Left lung (tissue), 10 donors: ENCODE data around the gene CNKSR2. TPM values are rescaled to one million over a fixed set of nuclear protein-coding genes. Genes with fewer than 3 reads are reported as not detected.

Experiments used
- ATAC-seq: fragments of 200-7000 bp; cut with Tn5 transposase; one replicate; pipeline ENCODE4 v1.9.1; 2020; ENCODE audit warnings: moderate library complexity
- DNase-seq, 4 donors: peaks; one replicate each; pipeline ENCODE4 v3.0.0-alpha.2; 2013 to 2020
- H3K27ac ChIP-seq, 2 donors: fragments of 200-600 bp; sonication (generic) in 1 of 2; one replicate each; pipeline versions ENCODE4 v1.5.0 to v1.8.0; 2020 to 2021
- H3K27me3 ChIP-seq, 2 donors: fragments of 200-600 bp; sonication (generic) in 1 of 2; one replicate each; pipeline versions ENCODE4 v1.5.0 to v1.8.0; 2020 to 2021
- H3K36me3 ChIP-seq, 2 donors: fragments of 200-600 bp; sonication (generic) in 1 of 2; one replicate each; pipeline versions ENCODE4 v1.5.0 to v1.8.0; 2020 to 2021
- H3K4me1 ChIP-seq, 2 donors: fragments of 200-600 bp; one replicate each; pipeline ENCODE4 v1.8.0; 2021
- H3K4me3 ChIP-seq, 2 donors: fragments of 200-600 bp; sonication (generic) in 1 of 2; one replicate each; pipeline versions ENCODE4 v1.5.0 to v1.8.0; 2020 to 2021; ENCODE audit warnings: mild to moderate bottlenecking in 1 of 2
- H3K9me3 ChIP-seq, 2 donors: fragments of 200-600 bp; sonication (generic) in 1 of 2; one replicate each; pipeline versions ENCODE4 v1.5.0 to v1.8.0; 2020 to 2021
- CTCF ChIP-seq, 2 donors: fragments of 200-600 bp; sonication (generic) in 1 of 2; IDR thresholded peaks; one replicate each; pipeline versions ENCODE4 v1.5.0 to v1.8.0; 2021; ENCODE audit warnings: antibody characterized with exemption in 2 of 2
- intact Hi-C, 2 donors: fragments of 100-400 bp; cut with DNase I; formaldehyde crosslinking; loops; one replicate each; pipeline versions ENCODE4 v1.11.2 to v1.14.2; 2022
- polyA plus RNA-seq, 6 donors: library from polyadenylated mRNA; unstranded; fragments of 120-200 nt; gene quantifications; one replicate each; pipeline ENCODE4 v1.2.1, GENCODE V29; 2013; ENCODE audit not compliant: insufficient read length in 6 of 6
- total RNA-seq, 2 donors: library from RNA; stranded (reverse); fragmentation: NEBNext Ultra II Directional; extraction: Animal tissue kit (Norgen Biotek cat#: 25700); gene quantifications; one replicate each; pipeline ENCODE4 v1.2.1, GENCODE V29; 2021
- donor health status: DM: no; HTN: yes; CAD: no.
- donor health status: DM: no; HTN: no; CAD: no.

Gene CNKSR2
- total and polyA plus RNA-seq, 8 donors: 3.8 to 14.9 (median 9.8) TPM

- TF ChIP-seq CTCF (IDR thresholded peaks at IDR 0.05): no peak
- Histone ChIP-seq H3K9me3 (no peaks in the 10 kb centered on the region), H3K4me1 (no peaks in the 10 kb centered on the region), H3K27ac (no peak overlapping the region), H3K4me3 (no peak overlapping the region), H3K27me3 (no peaks in the 10 kb centered on the region), H3K36me3 (no peaks in the 10 kb centered on the region)
- intact Hi-C loops: no loop called here
- no peak for DNase-seq
- ATAC-seq: no peak
These were observed 326.7 kb downstream of the CNKSR2 start for GRCh38 chrX:21700967-21701366.

GRCh38 chrX:21702725-21703124 lies 328.5 kb downstream of the CNKSR2 start:
- no peak for TF ChIP-seq CTCF (IDR thresholded peaks at IDR 0.05)
- Histone ChIP-seq H3K9me3 (no peaks in the 10 kb centered on the region), H3K27me3 (no peaks in the 10 kb centered on the region), H3K4me3 (no peak overlapping the region), H3K27ac (no peak overlapping the region), H3K4me1 (no peaks in the 10 kb centered on the region), H3K36me3 (no peaks in the 10 kb centered on the region)
- DNase-seq (no peak), ATAC-seq (no peak)
- intact Hi-C loops: no loop called here
